ENCODE results near the gene CCDC68. TPM values are rescaled to one million over a fixed set of nuclear protein-coding genes. Genes with fewer than 3 reads are reported as not detected.

The CCDC68 gene
- total and polyA plus RNA-seq, 10 donors: 2.0 to 25.3 (median 12.3) TPM

DNA sequence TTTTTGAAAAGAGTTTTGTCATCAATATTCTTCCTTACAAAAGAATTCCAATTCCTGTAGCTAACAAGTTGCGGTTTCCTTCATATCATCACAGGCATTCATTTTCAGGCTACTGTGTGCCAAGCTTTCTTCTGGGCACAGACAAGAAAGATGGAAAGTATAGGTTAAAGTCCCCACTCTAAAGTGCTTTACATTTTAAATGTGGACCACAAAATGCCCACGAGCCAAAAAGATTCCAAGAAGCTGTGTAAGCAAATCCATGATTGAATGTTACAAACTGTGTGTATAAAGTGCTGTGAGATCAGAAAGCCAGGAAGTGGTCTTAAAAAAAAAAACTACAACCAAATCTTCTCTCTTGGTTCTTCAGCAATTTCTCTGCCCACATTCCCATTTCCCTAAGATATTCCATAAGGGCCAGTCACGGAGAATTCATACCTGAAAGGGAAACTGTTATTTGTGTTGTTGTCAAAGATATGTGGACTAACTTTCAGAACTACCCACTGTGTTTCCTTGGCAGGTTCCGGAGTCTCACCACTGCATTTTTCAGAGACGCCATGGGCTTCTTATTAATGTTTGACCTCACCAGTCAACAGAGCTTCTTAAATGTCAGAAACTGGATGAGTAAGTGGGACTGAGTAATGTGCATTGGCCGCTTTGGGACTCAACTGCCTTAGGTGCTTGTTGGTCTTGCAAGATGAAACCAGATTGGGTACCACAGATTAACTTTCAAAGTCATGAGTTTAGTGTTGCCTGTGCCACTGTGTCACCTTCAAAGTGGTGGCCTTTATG, 75.3 kb downstream of the CCDC68 start:
- Histone ChIP-seq H3K4me1 (no peaks in the 10 kb centered on the region), H3K4me3 (no peak overlapping the region), H3K27me3 (replicated peaks in 1 of 7) (no peaks in the 10 kb centered on the region), H3K9me3 (no peaks in the 10 kb centered on the region), H3K36me3 (no peaks in the 10 kb centered on the region), H3K27ac (no peak overlapping the region)
- no peak for DNase-seq
- intact Hi-C loops (cut with DNase I; ENCODE audit: low total_unique reads): no loop called here
- WGBS, 5 donors: 84 to 90% (median 86%) methylated on average over 6 of the region's 6 CpGs
- TF ChIP-seq, protein P1, sequence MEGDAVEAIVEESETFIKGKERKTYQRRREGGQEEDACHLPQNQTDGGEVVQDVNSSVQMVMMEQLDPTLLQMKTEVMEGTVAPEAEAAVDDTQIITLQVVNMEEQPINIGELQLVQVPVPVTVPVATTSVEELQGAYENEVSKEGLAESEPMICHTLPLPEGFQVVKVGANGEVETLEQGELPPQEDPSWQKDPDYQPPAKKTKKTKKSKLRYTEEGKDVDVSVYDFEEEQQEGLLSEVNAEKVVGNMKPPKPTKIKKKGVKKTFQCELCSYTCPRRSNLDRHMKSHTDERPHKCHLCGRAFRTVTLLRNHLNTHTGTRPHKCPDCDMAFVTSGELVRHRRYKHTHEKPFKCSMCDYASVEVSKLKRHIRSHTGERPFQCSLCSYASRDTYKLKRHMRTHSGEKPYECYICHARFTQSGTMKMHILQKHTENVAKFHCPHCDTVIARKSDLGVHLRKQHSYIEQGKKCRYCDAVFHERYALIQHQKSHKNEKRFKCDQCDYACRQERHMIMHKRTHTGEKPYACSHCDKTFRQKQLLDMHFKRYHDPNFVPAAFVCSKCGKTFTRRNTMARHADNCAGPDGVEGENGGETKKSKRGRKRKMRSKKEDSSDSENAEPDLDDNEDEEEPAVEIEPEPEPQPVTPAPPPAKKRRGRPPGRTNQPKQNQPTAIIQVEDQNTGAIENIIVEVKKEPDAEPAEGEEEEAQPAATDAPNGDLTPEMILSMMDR (IDR thresholded peaks at IDR 0.05 in 8 of 11, conservative IDR thresholded peaks at IDR 0.05 in 3 of 11): no peak
- no peak for TF ChIP-seq POLR2A (IDR thresholded peaks at IDR 0.05)
- no peak for TF ChIP-seq POLR2AphosphoS5 (IDR thresholded peaks at IDR 0.05)

DNA sequence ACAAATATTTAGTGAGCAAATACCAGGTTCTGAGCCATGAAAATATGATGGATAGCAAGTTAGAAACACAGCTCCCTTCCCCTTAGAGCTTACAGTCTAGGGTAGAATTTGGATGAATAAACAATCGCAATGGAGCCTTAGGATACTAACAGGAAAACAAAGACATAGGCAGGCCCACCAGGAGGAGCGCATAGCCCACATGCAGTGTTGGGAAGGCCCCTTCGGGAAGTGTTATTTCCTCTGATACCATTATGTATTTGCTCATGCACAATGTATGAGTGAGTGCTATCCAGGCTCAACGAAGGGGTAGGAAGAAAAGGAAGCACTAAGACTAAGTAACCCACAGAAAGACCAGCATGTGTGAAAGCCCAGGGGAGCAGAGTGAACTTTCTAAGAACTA, 76.9 kb downstream of the CCDC68 start:
- no peak for TF ChIP-seq POLR2AphosphoS5 (IDR thresholded peaks at IDR 0.05)
- TF ChIP-seq POLR2A (IDR thresholded peaks at IDR 0.05): no peak
- TF ChIP-seq, protein P1 (IDR thresholded peaks at IDR 0.05 in 8 of 11, conservative IDR thresholded peaks at IDR 0.05 in 3 of 11): no peak
- no peaks in the 10 kb centered on the region for H3K36me3 ChIP-seq
- no peak overlapping the region for H3K27ac ChIP-seq
- DNase-seq: no peak
- intact Hi-C loops (cut with DNase I; ENCODE audit: low total_unique reads): no loop called here
- no peak overlapping the region for H3K4me3 ChIP-seq
- H3K27me3 ChIP-seq (replicated peaks in 1 of 7): no peaks in the 10 kb centered on the region
- 72 to 81% (median 78%) methylated on average over 4 of the region's 4 CpGs for WGBS, 5 donors
- H3K4me1 ChIP-seq: no peaks in the 10 kb centered on the region
- H3K9me3 ChIP-seq: no peaks in the 10 kb centered on the region

DNA sequence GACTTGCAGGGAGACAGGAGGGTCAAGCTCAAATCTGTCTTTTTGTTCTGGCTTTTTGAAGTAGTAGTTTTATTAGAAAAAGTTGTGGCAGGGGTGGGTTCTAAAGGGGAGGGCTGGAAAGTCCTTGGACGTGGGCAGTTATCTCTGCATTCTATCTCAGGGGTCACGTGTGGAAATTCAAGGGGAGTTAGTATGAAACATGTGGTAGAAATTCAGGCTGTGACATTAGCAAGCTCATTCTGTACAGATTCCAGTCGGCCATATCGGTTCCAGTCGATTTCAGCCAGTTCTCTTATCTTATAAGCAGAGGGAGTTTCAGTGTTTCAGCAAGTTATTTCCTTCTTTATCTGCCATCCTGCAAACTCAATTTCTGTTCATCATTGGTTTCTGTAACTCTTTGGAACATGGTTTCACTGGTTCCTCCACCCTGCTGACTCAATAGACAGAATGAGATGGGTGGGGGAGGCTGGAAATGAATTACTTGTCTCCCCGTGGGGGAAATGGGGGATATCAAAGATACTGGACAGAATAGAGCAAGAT, 78.0 kb downstream of the CCDC68 start:
- no peaks in the 10 kb centered on the region for H3K27me3 ChIP-seq (replicated peaks in 1 of 7)
- no peaks in the 10 kb centered on the region for H3K4me1 ChIP-seq
- DNase-seq: no peak
- TF ChIP-seq, protein P1 (IDR thresholded peaks at IDR 0.05 in 8 of 11, conservative IDR thresholded peaks at IDR 0.05 in 3 of 11): no peak
- TF ChIP-seq POLR2A (IDR thresholded peaks at IDR 0.05) (no peak), POLR2AphosphoS5 (IDR thresholded peaks at IDR 0.05) (no peak)
- 81 to 88% (median 87%) methylated on average over 6 of the region's 6 CpGs for WGBS, 5 donors
- H3K36me3 ChIP-seq: no peaks in the 10 kb centered on the region
- no peak overlapping the region for H3K27ac ChIP-seq
- H3K9me3 ChIP-seq: no peaks in the 10 kb centered on the region
- no peak overlapping the region for H3K4me3 ChIP-seq
- intact Hi-C loops (cut with DNase I; ENCODE audit: low total_unique reads): no loop called here

DNA sequence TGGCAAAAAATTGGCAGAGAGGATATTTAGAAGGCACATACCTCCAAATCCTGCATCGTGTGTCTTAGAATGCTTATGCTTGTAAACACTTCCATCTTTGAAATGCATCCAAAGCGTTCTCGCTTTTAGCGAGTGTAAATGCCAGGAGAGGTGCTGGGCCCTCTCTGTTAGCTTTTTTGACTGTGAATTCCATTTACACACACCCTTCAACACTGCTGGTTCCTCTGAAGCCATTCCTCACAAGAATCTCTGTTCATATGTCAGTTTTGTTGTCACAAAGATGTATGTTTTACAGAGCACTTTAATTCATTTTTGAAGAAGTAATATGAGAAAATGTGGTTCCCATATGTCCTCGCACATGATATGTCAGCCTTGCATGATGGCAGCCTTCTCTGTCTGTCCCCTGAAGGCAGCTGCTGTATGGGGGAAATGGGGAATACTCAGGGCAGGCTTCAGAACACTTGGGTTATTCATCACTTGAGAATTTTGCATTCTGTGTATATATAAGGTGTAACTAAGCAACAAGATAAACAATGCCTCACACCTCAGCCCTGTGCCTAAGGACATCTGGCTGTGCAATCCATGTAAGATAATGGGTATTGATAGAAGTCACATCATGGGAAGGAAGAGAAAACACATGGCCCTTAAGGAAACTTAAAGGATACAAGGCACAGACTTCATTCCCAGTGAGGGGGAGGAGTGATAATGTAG, 78.7 kb downstream of the CCDC68 start:
- Histone ChIP-seq H3K27ac (no peak overlapping the region), H3K27me3 (replicated peaks in 1 of 7) (no peaks in the 10 kb centered on the region), H3K36me3 (no peaks in the 10 kb centered on the region), H3K4me1 (no peaks in the 10 kb centered on the region), H3K9me3 (no peaks in the 10 kb centered on the region), H3K4me3 (no peak overlapping the region)
- 61 to 91% (median 82%) methylated on average over 5 of the region's 5 CpGs for WGBS, 5 donors
- DNase-seq: no peak
- TF ChIP-seq, protein P1 (IDR thresholded peaks at IDR 0.05 in 8 of 11, conservative IDR thresholded peaks at IDR 0.05 in 3 of 11): no peak
- TF ChIP-seq POLR2AphosphoS5 (IDR thresholded peaks at IDR 0.05): no peak
- TF ChIP-seq POLR2A (IDR thresholded peaks at IDR 0.05): no peak
- intact Hi-C loops (cut with DNase I; ENCODE audit: low total_unique reads): no loop called here

All from spleen (tissue), 11 donors.